Astrocyte of the spinal cord (primary cell): ENCODE measurements around the gene ABLIM2.
"Not testable (repeated sequence)": the region's sequence is repeated elsewhere in the genome, so short reads cannot be mapped to it uniquely, and the experiment has no call there.

Experiments
- DNase-seq: peaks from one replicate; pipeline ENCODE4 v3.0.0; 2011; ENCODE audit warnings: low read depth, low spot score
- H3K4me3 ChIP-seq: 2 replicates; pipeline ENCODE4 v1.5.1; 2011; ENCODE audit warnings: low read depth, mild to moderate bottlenecking, low read length, moderate library complexity
- CTCF ChIP-seq: IDR thresholded peaks from 2 replicates; pipeline ENCODE4 v1.5.1; 2012; ENCODE audit warnings: low read depth, mild to moderate bottlenecking, low read length, inconsistent platforms
- in situ Hi-C: cut with HindIII; loops from 2 replicates; pipeline ENCODE4 v1.10.0; 2017; ENCODE audit warnings: low sequenced_read_pairs

Gene ABLIM2

GRCh38 chr4:8144359-8144758 is 14.3 kb downstream of the ABLIM2 start:
- DNase-seq = no peak
- in situ Hi-C loops = no loop called here
- H3K4me3 ChIP-seq = no peak overlapping the region
- no peak for TF ChIP-seq CTCF

- in situ Hi-C loops = no loop called here
- H3K4me3 ChIP-seq = no peak overlapping the region
- TF ChIP-seq CTCF = no peak
- DNase-seq = no peak
Observed at GRCh38 chr4:8143392-8144140, 15.0 kb downstream of the ABLIM2 start.

- TF ChIP-seq CTCF = no peak
Observed at GRCh38 chr4:8142556-8142955, 16.1 kb downstream of the ABLIM2 start.

GRCh38 chr4:8141935-8142334 is 16.7 kb downstream of the ABLIM2 start:
- H3K4me3 ChIP-seq = no peak overlapping the region
- DNase-seq = no peak
- in situ Hi-C loops = no loop called here
- TF ChIP-seq CTCF = no peak

More at GRCh38 chr4:8142556-8142955, 16.1 kb downstream of the ABLIM2 start:
- no peak overlapping the region for H3K4me3 ChIP-seq
- in situ Hi-C loops = no loop called here
- no peak for DNase-seq

- DNase-seq = no peak
- in situ Hi-C loops = no loop called here
- TF ChIP-seq CTCF = no peak
- H3K4me3 ChIP-seq = no peak overlapping the region
Observed at GRCh38 chr4:8140915-8141314, 17.7 kb downstream of the ABLIM2 start.

GRCh38 chr4:8139726-8140125 is 18.9 kb downstream of the ABLIM2 start:
- DNase-seq, in situ Hi-C loops, H3K4me3 ChIP-seq: not testable (repeated sequence)

GRCh38 chr4:8136972-8137710 is 21.5 kb downstream of the ABLIM2 start:
- no peak for TF ChIP-seq CTCF
- no peak overlapping the region for H3K4me3 ChIP-seq
- in situ Hi-C loops = no loop called here
- DNase-seq = no peak
